Colonic mucosa (tissue), 4 donors: ENCODE results near the gene FNDC3B. TPM values are rescaled to one million over a fixed set of nuclear protein-coding genes. Genes with fewer than 3 reads are reported as not detected.

ENCODE experiments used
- DNase-seq: peaks from one replicate; pipeline ENCODE4 v3.0.0-alpha.2; 2020
- H3K27ac ChIP-seq: fragments of 200-600 bp; one replicate; pipeline ENCODE4 v1.8.0; 2021
- H3K27me3 ChIP-seq: fragments of 200-600 bp; one replicate; pipeline ENCODE4 v1.8.0; 2021
- H3K36me3 ChIP-seq: fragments of 200-600 bp; one replicate; pipeline ENCODE4 v1.8.0; 2021
- H3K4me1 ChIP-seq: fragments of 200-600 bp; one replicate; pipeline ENCODE4 v1.8.0; 2021; ENCODE audit warnings: mild to moderate bottlenecking
- H3K4me3 ChIP-seq: fragments of 200-600 bp; one replicate; pipeline ENCODE4 v1.8.0; 2021
- H3K9ac ChIP-seq, 2 donors: one replicate each; pipeline ENCODE4 v1.7.0; 2013; ENCODE audit warnings: control low read depth in 2 of 2, low read depth in 2 of 2, low read length in 2 of 2
- H3K9me3 ChIP-seq: fragments of 200-600 bp; one replicate; pipeline ENCODE4 v1.8.0; 2021
- intact Hi-C: fragments of 100-400 bp; cut with DNase I; formaldehyde crosslinking; loops from one replicate; pipeline ENCODE4 v1.14.1; 2022
- total RNA-seq, 2 donors: library from RNA; stranded (reverse); fragmentation: NEBNext Ultra II Directional in 1 of 2; extraction: Animal tissue kit (Norgen Biotek cat#: 25700) in 1 of 2; gene quantifications; one replicate each; pipeline ENCODE4 v1.2.1, GENCODE V29; 2021
- TF ChIP-seq, protein P1 (sequence below): fragments of 200-600 bp; IDR thresholded peaks from one replicate; pipeline ENCODE4 v1.8.0; 2022; ENCODE audit warnings: antibody characterized with exemption, mild to moderate bottlenecking
- donor health status: healthy.
- donor health status: DM: no; HTN: no; CAD: no.
- donor health status: DM: no; HTN: no; CAD: no.

The FNDC3B gene
- total RNA-seq, 2 donors from 2014 or later = 66.7 to 142 TPM

DNA sequence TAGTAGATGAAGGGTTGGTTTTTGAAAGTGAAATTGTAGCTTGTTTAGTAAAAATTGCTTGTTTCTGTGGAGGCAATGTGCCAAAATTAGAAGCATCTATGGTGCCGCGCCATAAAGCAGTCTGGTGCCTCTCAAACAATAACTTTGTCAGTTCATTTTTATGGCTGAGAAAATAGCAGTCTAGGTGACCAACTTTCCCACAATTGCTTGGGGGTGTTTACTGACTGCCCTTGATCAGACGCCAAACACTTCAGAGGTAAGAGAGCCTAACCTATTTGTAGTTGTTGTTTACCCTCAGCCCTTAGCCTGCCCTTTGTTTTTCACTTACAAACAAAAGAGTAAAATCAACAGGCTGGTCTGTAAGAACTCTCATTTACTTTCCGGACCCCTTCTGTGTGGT lies 174.5 kb downstream of the FNDC3B start:
- Histone ChIP-seq H3K27ac (no peak overlapping the region), H3K4me1 (no peaks in the 10 kb centered on the region), H3K36me3 (no peaks in the 10 kb centered on the region), H3K9me3 (no peaks in the 10 kb centered on the region), H3K9ac (no peak overlapping the region), H3K27me3 (no peaks in the 10 kb centered on the region), H3K4me3 (no peak overlapping the region)
- intact Hi-C loops = no loop called here
- no peak for DNase-seq
- TF ChIP-seq, protein P1, sequence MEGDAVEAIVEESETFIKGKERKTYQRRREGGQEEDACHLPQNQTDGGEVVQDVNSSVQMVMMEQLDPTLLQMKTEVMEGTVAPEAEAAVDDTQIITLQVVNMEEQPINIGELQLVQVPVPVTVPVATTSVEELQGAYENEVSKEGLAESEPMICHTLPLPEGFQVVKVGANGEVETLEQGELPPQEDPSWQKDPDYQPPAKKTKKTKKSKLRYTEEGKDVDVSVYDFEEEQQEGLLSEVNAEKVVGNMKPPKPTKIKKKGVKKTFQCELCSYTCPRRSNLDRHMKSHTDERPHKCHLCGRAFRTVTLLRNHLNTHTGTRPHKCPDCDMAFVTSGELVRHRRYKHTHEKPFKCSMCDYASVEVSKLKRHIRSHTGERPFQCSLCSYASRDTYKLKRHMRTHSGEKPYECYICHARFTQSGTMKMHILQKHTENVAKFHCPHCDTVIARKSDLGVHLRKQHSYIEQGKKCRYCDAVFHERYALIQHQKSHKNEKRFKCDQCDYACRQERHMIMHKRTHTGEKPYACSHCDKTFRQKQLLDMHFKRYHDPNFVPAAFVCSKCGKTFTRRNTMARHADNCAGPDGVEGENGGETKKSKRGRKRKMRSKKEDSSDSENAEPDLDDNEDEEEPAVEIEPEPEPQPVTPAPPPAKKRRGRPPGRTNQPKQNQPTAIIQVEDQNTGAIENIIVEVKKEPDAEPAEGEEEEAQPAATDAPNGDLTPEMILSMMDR = no peak

- no peaks in the 10 kb centered on the region for H3K9me3 ChIP-seq
- no peaks in the 10 kb centered on the region for H3K4me1 ChIP-seq
- TF ChIP-seq, protein P1 = no peak
- no peak for DNase-seq
- no peak overlapping the region for H3K9ac ChIP-seq
- H3K36me3 ChIP-seq = no peaks in the 10 kb centered on the region
- intact Hi-C loops = no loop called here
- no peak overlapping the region for H3K4me3 ChIP-seq
- no peak overlapping the region for H3K27ac ChIP-seq
- H3K27me3 ChIP-seq = no peaks in the 10 kb centered on the region
These were observed 176.9 kb downstream of the FNDC3B start for GRCh38 chr3:172216267-172216666.

DNA sequence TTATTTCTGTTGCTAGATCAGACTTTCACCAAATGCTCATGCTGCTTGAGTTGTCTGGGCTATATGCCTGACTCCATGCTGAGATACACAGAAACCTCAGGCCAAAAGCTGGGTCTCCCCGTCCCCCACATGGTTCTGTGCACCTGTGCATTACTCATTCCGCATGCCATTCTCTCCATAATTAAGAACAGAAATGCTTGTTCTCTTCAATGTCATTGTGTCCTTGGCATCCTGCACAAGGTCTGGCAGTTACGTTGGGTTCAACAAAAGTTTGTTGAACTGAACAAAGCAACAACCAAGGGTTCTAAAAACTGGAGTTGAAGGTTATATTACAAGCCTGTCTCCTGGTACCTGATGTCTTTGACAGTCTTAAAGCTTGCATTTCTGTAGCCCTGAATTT lies 177.5 kb downstream of the FNDC3B start:
- Histone ChIP-seq H3K9ac (no peak overlapping the region), H3K27me3 (no peaks in the 10 kb centered on the region), H3K9me3 (no peaks in the 10 kb centered on the region), H3K27ac (no peak overlapping the region), H3K4me3 (no peak overlapping the region), H3K36me3 (no peaks in the 10 kb centered on the region), H3K4me1 (no peaks in the 10 kb centered on the region)
- intact Hi-C loops = no loop called here
- TF ChIP-seq, protein P1 = no peak
- DNase-seq = no peak

DNA sequence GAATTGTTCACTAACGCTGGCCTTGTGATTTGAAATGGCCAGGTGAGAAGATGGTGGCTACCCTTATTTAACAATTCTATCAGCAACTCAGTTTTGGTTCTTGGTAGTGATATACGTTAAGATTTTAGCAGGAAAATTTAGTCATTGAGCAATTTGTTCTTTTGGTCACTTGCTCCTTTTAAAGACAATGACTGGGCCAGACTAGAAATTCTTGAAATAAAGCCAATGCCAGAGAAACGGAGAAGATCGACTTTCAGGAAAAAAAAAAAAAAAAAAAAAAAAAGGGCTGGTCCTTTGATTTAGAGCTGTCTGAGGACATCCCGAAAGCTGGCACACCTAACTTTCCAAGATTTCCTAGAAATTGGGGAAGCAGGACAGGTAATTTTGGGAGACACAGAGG lies 178.5 kb downstream of the FNDC3B start:
- no peak overlapping the region for H3K4me3 ChIP-seq
- H3K36me3 ChIP-seq = no peaks in the 10 kb centered on the region
- TF ChIP-seq, protein P1 = no peak
- no peak overlapping the region for H3K27ac ChIP-seq
- H3K9me3 ChIP-seq = no peaks in the 10 kb centered on the region
- no peak for DNase-seq
- intact Hi-C loops = no loop called here
- H3K27me3 ChIP-seq = no peaks in the 10 kb centered on the region
- H3K9ac ChIP-seq = no peak overlapping the region
- H3K4me1 ChIP-seq = no peaks in the 10 kb centered on the region

DNA sequence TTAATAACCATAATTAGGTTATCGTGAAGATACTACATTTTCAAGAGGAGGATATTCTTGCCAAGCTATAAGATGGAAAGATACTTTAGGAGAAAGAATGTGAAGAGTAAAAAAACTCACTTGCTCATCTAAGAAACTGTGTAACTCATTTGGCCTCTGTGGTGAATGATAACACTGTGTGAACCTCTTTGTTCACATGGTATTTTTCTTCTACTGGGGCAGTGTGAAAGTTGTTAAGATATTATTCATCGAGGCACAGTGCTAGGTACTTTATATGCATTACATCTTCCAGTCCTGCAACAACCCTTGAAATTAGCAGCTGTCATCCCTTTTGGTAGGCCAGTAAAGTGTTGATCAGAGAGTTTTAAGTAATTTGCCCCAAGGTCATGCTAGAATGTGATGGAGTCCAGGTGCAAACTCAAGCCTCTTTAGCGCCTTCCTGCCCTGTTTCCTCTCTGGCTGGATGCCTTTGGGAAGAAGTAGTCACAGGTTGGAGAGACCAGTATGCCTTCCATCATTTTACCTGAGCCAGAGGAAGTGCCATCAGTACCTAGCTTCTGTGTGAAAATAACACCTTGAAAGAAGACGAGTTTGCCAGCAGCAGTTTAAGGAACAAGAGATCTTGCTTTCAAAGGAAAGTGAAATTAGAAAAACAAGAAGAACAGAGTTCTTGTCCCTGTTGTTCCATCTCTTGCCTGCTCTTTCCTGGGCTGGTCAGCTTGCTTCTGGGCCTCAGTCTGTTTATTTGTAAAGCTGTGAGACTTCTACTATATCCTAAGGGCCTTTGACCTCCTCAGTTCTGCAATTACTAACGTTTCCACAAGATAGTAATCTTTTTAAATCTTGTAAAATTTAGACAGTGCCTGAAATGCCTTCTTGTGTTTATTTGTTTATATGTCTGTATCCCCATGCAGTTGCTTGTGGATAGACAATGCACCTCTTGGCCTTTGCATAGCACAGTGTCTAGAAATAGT lies 179.3 kb downstream of the FNDC3B start:
- Histone ChIP-seq H3K27ac (no peak overlapping the region), H3K4me3 (no peak overlapping the region), H3K4me1 (no peaks in the 10 kb centered on the region), H3K27me3 (no peaks in the 10 kb centered on the region), H3K9ac (no peak overlapping the region), H3K9me3 (no peaks in the 10 kb centered on the region), H3K36me3 (no peaks in the 10 kb centered on the region)
- DNase-seq = no peak
- intact Hi-C loops = no loop called here
- TF ChIP-seq, protein P1 = no peak
